HUES6 (cell line): ENCODE results near the gene BLVRA.

Source experiments
- H3K27ac ChIP-seq: 2 replicates; pipeline ENCODE4 v1.7.0; 2013; ENCODE audit warnings: low read depth, mild to moderate bottlenecking, low read length, inconsistent platforms
- H3K27me3 ChIP-seq: 2 replicates; pipeline ENCODE4 v1.6.1; 2013; ENCODE audit warnings: low read length; ENCODE audit not compliant: control insufficient read depth, insufficient read depth
- H3K36me3 ChIP-seq: 2 replicates; pipeline ENCODE4 v1.6.1; 2013; ENCODE audit warnings: low read length; ENCODE audit not compliant: control insufficient read depth, insufficient read depth
- H3K4me1 ChIP-seq: 2 replicates; pipeline ENCODE4 v1.6.1; 2013; ENCODE audit warnings: low read length; ENCODE audit not compliant: control insufficient read depth, insufficient read depth
- H3K4me3 ChIP-seq: 2 replicates; pipeline ENCODE4 v1.5.1; 2013; ENCODE audit warnings: low read depth, low read length
- H3K9ac ChIP-seq: one replicate; pipeline ENCODE4 v1.6.1; 2013; ENCODE audit warnings: mild to moderate bottlenecking, low read length
- H3K9me3 ChIP-seq: 2 replicates; pipeline ENCODE4 v1.6.1; 2013; ENCODE audit warnings: low read depth, low read length; ENCODE audit not compliant: control insufficient read depth, insufficient read depth

Gene BLVRA

GRCh38 chr7:43750016-43750887 is 8.2 kb upstream of the BLVRA start:
- Histone ChIP-seq H3K9ac (no peak overlapping the region), H3K27me3 (no peaks in the 10 kb centered on the region), H3K4me3 (no peak overlapping the region), H3K27ac (no peak overlapping the region), H3K36me3 (no peaks in the 10 kb centered on the region), H3K9me3 (no peaks in the 10 kb centered on the region), H3K4me1 (peaks cover 6% of the 10 kb centered on the region; the same call in 1 of the 2 replicates)

GRCh38 chr7:43752411-43752810 is 6.1 kb upstream of the BLVRA start:
- Histone ChIP-seq H3K27me3 (peaks cover 11% of the 10 kb centered on the region), H3K27ac (no peak overlapping the region), H3K4me1 (peaks cover 6% of the 10 kb centered on the region; the same call in 1 of the 2 replicates)

DNA sequence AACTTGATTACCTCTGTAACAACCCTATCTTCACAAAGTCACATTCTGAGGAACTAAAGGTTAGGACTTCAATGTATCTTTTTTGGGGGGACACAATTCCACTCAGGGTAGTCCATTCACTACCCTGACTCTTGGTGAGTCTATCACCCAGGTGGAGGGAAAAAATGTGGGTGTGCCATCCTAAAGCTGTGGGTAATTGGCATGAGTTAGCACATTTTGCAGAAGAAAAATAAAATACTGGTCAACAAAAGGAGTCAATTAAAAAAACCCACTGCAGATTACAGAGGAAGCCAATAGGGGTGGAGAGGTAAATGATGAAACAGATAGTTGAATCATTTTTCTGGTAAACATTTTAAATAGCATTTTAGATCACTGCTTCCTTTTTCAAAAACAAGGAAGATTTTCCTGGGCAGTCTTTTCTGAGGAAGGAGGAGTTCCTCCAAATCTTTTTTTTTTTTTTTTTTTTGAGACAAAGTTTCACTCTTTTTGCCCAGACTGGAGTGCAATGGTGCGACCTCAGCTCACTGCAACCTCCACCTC is 5.1 kb upstream of the BLVRA start:
- no peak overlapping the region for H3K27ac ChIP-seq

More at GRCh38 chr7:43752411-43752810, 6.1 kb upstream of the BLVRA start:
- H3K9ac ChIP-seq, result no peak overlapping the region
- no peaks in the 10 kb centered on the region for H3K36me3 ChIP-seq
- H3K4me3 ChIP-seq, result no peak overlapping the region
- H3K9me3 ChIP-seq, result no peaks in the 10 kb centered on the region

GRCh38 chr7:43753843-43754242 is 4.6 kb upstream of the BLVRA start:
- H3K36me3 ChIP-seq, result no peaks in the 10 kb centered on the region
- H3K27ac ChIP-seq, result no peak overlapping the region
- no peaks in the 10 kb centered on the region for H3K9me3 ChIP-seq
- H3K9ac ChIP-seq, result no peak overlapping the region
- H3K27me3 ChIP-seq, result peaks cover 21% of the 10 kb centered on the region
- peaks cover 12% of the 10 kb centered on the region; the same call in 1 of the 2 replicates for H3K4me1 ChIP-seq
- no peak overlapping the region for H3K4me3 ChIP-seq

More for the DNA sequence above, 5.1 kb upstream of the BLVRA start:
- Histone ChIP-seq H3K4me3 (no peak overlapping the region), H3K27me3 (peaks cover 20% of the 10 kb centered on the region), H3K9me3 (no peaks in the 10 kb centered on the region), H3K9ac (no peak overlapping the region), H3K4me1 (peaks cover 12% of the 10 kb centered on the region; the same call in 1 of the 2 replicates), H3K36me3 (no peaks in the 10 kb centered on the region)

- no peak overlapping the region for H3K9ac ChIP-seq
- H3K4me1 ChIP-seq, result peaks cover 18% of the 10 kb centered on the region
- H3K9me3 ChIP-seq, result no peaks in the 10 kb centered on the region
- H3K27me3 ChIP-seq, result peaks cover 28% of the 10 kb centered on the region
- H3K27ac ChIP-seq, result no peak overlapping the region
- H3K36me3 ChIP-seq, result no peaks in the 10 kb centered on the region
- no peak overlapping the region for H3K4me3 ChIP-seq
Observed at GRCh38 chr7:43754596-43754995, 3.9 kb upstream of the BLVRA start.

DNA sequence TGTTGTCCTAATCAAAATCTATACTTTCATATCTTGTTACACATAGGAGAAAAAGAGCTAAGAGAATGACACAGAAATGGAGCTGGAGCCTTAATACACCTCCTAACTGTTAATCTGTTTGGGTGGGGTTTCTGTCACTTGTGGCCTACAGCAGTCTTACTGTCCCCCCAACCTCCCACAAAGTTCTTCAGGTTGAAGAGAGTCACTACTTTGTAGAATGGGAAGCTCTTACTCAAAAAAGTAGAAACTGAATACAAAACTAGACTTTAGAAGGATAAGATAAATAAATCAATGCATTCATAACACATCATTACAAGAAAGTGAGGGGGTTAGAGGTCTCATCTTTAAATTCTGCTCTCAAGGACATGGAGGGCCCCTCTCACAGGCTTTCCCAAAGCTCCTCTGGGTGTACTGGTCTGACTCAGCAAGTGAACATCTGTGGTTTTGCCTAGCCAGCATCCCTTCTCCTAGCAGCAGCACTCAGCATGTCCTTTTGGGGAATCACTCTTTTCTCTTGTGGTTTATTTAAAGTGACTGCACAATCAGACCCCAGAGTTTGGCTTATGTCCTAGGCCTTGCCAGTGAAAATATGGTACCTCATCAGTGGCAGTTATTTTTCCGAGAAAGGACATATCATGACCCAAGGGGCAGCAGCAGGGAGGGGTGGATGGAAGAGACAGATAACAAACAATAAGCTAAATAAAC is 2.0 kb upstream of the BLVRA start:
- H3K4me3 ChIP-seq, result no peak overlapping the region
- H3K9me3 ChIP-seq, result no peaks in the 10 kb centered on the region
- H3K36me3 ChIP-seq, result no peaks in the 10 kb centered on the region
- H3K4me1 ChIP-seq, result peaks cover 14% of the 10 kb centered on the region
- H3K27ac ChIP-seq, result no peak overlapping the region
- H3K27me3 ChIP-seq, result peaks cover 35% of the 10 kb centered on the region
- H3K9ac ChIP-seq, result no peak overlapping the region

DNA sequence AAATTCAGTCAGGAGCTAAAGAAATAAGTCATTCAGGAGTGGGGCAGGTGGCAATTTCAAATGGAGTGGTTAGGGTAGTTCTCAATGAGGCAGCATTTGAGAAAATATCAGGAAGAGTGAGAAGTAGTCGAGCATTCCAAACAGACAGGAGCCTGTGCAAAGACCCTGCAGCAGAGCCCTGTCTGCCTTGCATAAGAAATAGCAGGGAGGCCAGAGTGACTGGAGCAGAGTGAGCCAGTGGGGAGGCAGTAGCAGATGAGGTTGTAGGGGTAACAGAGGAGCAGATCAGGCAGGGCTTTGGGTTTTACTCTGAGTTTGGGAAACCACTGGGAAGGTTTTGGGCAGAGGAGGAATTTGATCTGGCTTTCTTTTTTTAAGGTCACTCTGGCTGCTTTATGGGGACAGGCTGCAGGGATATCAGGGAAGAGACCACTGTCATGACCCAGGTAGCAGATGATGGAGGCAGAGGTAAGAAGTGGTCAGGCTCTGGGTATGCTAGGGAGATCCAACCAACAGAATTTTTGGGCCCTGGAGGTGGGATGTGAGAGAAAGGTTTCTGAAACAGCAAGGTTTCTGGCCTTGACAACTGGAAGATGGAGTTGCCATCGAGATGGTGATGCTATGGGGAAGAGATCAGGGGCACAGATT is 1.3 kb upstream of the BLVRA start:
- H3K4me1 ChIP-seq, result peaks cover 14% of the 10 kb centered on the region
- H3K9me3 ChIP-seq, result no peaks in the 10 kb centered on the region
- H3K27ac ChIP-seq, result no peak overlapping the region
- H3K27me3 ChIP-seq, result peaks cover 35% of the 10 kb centered on the region
- H3K36me3 ChIP-seq, result no peaks in the 10 kb centered on the region
- H3K4me3 ChIP-seq, result no peak overlapping the region
- H3K9ac ChIP-seq, result no peak overlapping the region

GRCh38 chr7:43758822-43759683 is 573 bp downstream of the BLVRA start:
- no peak overlapping the region for H3K27ac ChIP-seq
- peaks cover 35% of the 10 kb centered on the region for H3K27me3 ChIP-seq
- peak overlapping the region; percentile 62 for H3K9ac ChIP-seq
- peak overlapping the region; percentile 93 for H3K4me3 ChIP-seq
- H3K9me3 ChIP-seq, result no peaks in the 10 kb centered on the region
- no peaks in the 10 kb centered on the region for H3K36me3 ChIP-seq
- peaks cover 26% of the 10 kb centered on the region for H3K4me1 ChIP-seq

DNA sequence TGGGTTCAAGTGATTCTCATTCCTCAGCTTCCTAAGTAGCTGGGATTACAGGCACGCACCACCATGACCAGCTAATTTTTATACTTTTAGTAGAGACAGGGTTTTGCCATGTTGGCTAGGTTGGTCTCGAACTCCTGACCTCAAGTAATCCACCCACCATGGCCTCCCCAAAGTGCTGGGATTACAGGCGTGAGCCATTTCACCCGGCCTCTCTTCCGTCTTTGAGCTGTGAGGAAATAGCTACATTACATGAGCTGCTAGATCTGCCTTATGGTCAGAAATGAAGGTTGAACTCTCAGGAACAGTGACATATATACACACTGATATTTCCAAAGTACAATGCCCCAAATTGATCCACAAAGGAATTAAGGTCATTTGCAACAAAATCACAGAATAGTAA is 2.4 kb downstream of the BLVRA start:
- Histone ChIP-seq H3K27ac (no peak overlapping the region), H3K4me3 (no peak overlapping the region), H3K27me3 (peaks cover 35% of the 10 kb centered on the region), H3K36me3 (no peaks in the 10 kb centered on the region), H3K9ac (no peak overlapping the region), H3K9me3 (no peaks in the 10 kb centered on the region), H3K4me1 (peaks cover 36% of the 10 kb centered on the region)

GRCh38 chr7:43761382-43761781 is 2.9 kb downstream of the BLVRA start:
- peaks cover 36% of the 10 kb centered on the region for H3K4me1 ChIP-seq
- peaks cover 35% of the 10 kb centered on the region for H3K27me3 ChIP-seq
- H3K27ac ChIP-seq, result no peak overlapping the region
- H3K9me3 ChIP-seq, result no peaks in the 10 kb centered on the region
- H3K4me3 ChIP-seq, result no peak overlapping the region
- no peak overlapping the region for H3K9ac ChIP-seq
- no peaks in the 10 kb centered on the region for H3K36me3 ChIP-seq
